HepG2 (cell line): ENCODE results near the gene DNAJC5.

ENCODE experiments used
- CBFB ChIP-seq: sonication (generic); formaldehyde crosslinking; IDR thresholded peaks from 2 replicates; pipeline ENCODE4 v1.4.0; 2020; ENCODE audit warnings: missing genetic modification reagents
- KAT8 ChIP-seq: IDR thresholded peaks from 2 replicates; pipeline ENCODE4 v1.6.1; 2016; ENCODE audit warnings: missing genetic modification reagents, missing compliant biosample characterization
- MAFK ChIP-seq, 2 experiments: IDR thresholded peaks in 1 of 2; conservative IDR thresholded peaks in 1 of 2; 2 replicates each; pipeline ENCODE4 v1.6.1; 2011; ENCODE audit warnings: improper control_type of control experiment in 2 of 2, low read length in 2 of 2
- MAX ChIP-seq: IDR thresholded peaks from 2 replicates; pipeline ENCODE4 v1.6.1; 2012; ENCODE audit warnings: inconsistent platforms
- MED1 ChIP-seq: sonication (generic); formaldehyde crosslinking; IDR thresholded peaks from 2 replicates; pipeline ENCODE4 v1.4.0; 2020; ENCODE audit warnings: missing genetic modification reagents
- MYNN ChIP-seq: sonication (generic); formaldehyde crosslinking; IDR thresholded peaks from 2 replicates; pipeline ENCODE4 v1.4.0; 2020; ENCODE audit warnings: mild to moderate bottlenecking, low read depth, missing genetic modification reagents
- POLR2A ChIP-seq, 2 experiments: IDR thresholded peaks; 2 replicates each; pipeline ENCODE4 v1.6.1; 2011; ENCODE audit warnings: low read depth in 2 of 2, low read length in 2 of 2, mild to moderate bottlenecking in 1 of 2, moderate library complexity in 1 of 2; ENCODE audit not compliant: insufficient read depth in 1 of 2
- RBFOX2 ChIP-seq: fragments of 200-400 bp; formaldehyde crosslinking; IDR thresholded peaks from 2 replicates; pipeline ENCODE4 v1.6.1; 2017; ENCODE audit warnings: low read depth, mild to moderate bottlenecking, low read length
- REST ChIP-seq, 2 experiments: IDR thresholded peaks; 2 replicates each; pipeline ENCODE4 v1.6.1; 2011 to 2012; ENCODE audit warnings: low read length in 2 of 2, borderline replicate concordance in 1 of 2, low read depth in 1 of 2, mild to moderate bottlenecking in 1 of 2, moderate library complexity in 1 of 2
- SIN3A ChIP-seq: IDR thresholded peaks from 2 replicates; pipeline ENCODE4 v1.6.1; 2011; ENCODE audit warnings: low read depth, mild to moderate bottlenecking, control low read depth, low read length, borderline replicate concordance
- ZNF263 ChIP-seq: sonication (generic); formaldehyde crosslinking; IDR thresholded peaks from 2 replicates; pipeline ENCODE4 v1.4.0; 2020; ENCODE audit warnings: missing genetic modification reagents
- ZNF30 ChIP-seq: sonication (generic); formaldehyde crosslinking; IDR thresholded peaks from 2 replicates; pipeline ENCODE4 v1.5.0; 2020; ENCODE audit warnings: mild to moderate bottlenecking, missing genetic modification reagents
- TF ChIP-seq, protein P1 (sequence below): sonication (generic); formaldehyde crosslinking; IDR thresholded peaks from 2 replicates; pipeline ENCODE4 v1.4.0; 2020; ENCODE audit warnings: missing genetic modification reagents
- TF ChIP-seq, protein P2 (sequence below): fragments of 450-650 bp; IDR thresholded peaks from 2 replicates; pipeline ENCODE4 v1.6.1; 2017; ENCODE audit warnings: mild to moderate bottlenecking

GRCh38 chr20:63944078-63944941, 49.4 kb downstream of the DNAJC5 start:
- TF ChIP-seq, protein P1, sequence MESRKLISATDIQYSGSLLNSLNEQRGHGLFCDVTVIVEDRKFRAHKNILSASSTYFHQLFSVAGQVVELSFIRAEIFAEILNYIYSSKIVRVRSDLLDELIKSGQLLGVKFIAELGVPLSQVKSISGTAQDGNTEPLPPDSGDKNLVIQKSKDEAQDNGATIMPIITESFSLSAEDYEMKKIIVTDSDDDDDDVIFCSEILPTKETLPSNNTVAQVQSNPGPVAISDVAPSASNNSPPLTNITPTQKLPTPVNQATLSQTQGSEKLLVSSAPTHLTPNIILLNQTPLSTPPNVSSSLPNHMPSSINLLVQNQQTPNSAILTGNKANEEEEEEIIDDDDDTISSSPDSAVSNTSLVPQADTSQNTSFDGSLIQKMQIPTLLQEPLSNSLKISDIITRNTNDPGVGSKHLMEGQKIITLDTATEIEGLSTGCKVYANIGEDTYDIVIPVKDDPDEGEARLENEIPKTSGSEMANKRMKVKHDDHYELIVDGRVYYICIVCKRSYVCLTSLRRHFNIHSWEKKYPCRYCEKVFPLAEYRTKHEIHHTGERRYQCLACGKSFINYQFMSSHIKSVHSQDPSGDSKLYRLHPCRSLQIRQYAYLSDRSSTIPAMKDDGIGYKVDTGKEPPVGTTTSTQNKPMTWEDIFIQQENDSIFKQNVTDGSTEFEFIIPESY (CRISPR knock-in tag): no peak
- no peak for TF ChIP-seq MED1 (CRISPR knock-in tag)
- no peak for TF ChIP-seq MAFK (conservative IDR thresholded peaks at IDR 0.05 in 1 of 2, IDR thresholded peaks at IDR 0.05 in 1 of 2; ENCODE audit: low read length in 2 of 2)
- peak in 1 of 2 experiments; percentile 19; a peak in 1 of 4 replicates for TF ChIP-seq POLR2A (IDR thresholded peaks at IDR 0.05; ENCODE audit: insufficient read depth in 1 of 2, low read depth in 2 of 2, low read length in 2 of 2)
- no peak for TF ChIP-seq SIN3A
- TF ChIP-seq MYNN (CRISPR knock-in tag): no peak
- TF ChIP-seq ZNF263 (CRISPR knock-in tag): no peak
- TF ChIP-seq RBFOX2: no peak
- no peak for TF ChIP-seq MAX
- no peak for TF ChIP-seq REST (IDR thresholded peaks at IDR 0.05; ENCODE audit: borderline replicate concordance in 1 of 2, low read depth in 1 of 2, low read length in 2 of 2)
- no peak for TF ChIP-seq CBFB
- TF ChIP-seq ZNF30 (CRISPR knock-in tag): no peak
- TF ChIP-seq, protein P2, sequence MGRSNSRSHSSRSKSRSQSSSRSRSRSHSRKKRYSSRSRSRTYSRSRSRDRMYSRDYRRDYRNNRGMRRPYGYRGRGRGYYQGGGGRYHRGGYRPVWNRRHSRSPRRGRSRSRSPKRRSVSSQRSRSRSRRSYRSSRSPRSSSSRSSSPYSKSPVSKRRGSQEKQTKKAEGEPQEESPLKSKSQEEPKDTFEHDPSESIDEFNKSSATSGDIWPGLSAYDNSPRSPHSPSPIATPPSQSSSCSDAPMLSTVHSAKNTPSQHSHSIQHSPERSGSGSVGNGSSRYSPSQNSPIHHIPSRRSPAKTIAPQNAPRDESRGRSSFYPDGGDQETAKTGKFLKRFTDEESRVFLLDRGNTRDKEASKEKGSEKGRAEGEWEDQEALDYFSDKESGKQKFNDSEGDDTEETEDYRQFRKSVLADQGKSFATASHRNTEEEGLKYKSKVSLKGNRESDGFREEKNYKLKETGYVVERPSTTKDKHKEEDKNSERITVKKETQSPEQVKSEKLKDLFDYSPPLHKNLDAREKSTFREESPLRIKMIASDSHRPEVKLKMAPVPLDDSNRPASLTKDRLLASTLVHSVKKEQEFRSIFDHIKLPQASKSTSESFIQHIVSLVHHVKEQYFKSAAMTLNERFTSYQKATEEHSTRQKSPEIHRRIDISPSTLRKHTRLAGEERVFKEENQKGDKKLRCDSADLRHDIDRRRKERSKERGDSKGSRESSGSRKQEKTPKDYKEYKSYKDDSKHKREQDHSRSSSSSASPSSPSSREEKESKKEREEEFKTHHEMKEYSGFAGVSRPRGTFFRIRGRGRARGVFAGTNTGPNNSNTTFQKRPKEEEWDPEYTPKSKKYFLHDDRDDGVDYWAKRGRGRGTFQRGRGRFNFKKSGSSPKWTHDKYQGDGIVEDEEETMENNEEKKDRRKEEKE: no peak
- TF ChIP-seq KAT8 (CRISPR knock-in tag): no peak
